Heart right ventricle (tissue), 16 donors: ENCODE results near the gene TMEM91. TPM values are rescaled to one million over a fixed set of nuclear protein-coding genes. Genes with fewer than 3 reads are reported as not detected.

ENCODE experiments used
- ATAC-seq, 8 donors: fragments of 200-7000 bp; cut with Tn5 transposase; one replicate each; pipeline ENCODE4 v1.9.1; 2020; ENCODE audit warnings: mild to moderate bottlenecking in 8 of 8, moderate library complexity in 8 of 8, moderate number of reproducible peaks in 1 of 8
- DNase-seq, 2 donors: peaks; one replicate each; pipeline ENCODE4 v3.0.0-alpha.2; 2020
- H3K27ac ChIP-seq, 10 donors: fragments of 200-600 bp; sonication (generic) in 2 of 10; one replicate each; pipeline versions ENCODE4 v1.5.0 to v1.8.0; 2020 to 2022; ENCODE audit warnings: mild to moderate bottlenecking in 3 of 10
- H3K27me3 ChIP-seq, 7 donors: fragments of 200-600 bp; one replicate each; pipeline ENCODE4 v1.8.0; 2021 to 2022; ENCODE audit warnings: mild to moderate bottlenecking in 2 of 7
- H3K36me3 ChIP-seq, 9 donors: fragments of 200-600 bp; sonication (generic) in 1 of 9; one replicate each; pipeline versions ENCODE4 v1.5.0 to v1.8.0; 2020 to 2022; ENCODE audit warnings: mild to moderate bottlenecking in 2 of 9
- H3K4me1 ChIP-seq, 9 donors: fragments of 200-600 bp; sonication (generic) in 1 of 9; one replicate each; pipeline versions ENCODE4 v1.5.0 to v1.8.0; 2020 to 2022; ENCODE audit warnings: mild to moderate bottlenecking in 4 of 9
- H3K4me3 ChIP-seq, 10 donors: fragments of 200-600 bp; sonication (generic) in 2 of 10; one replicate each; pipeline versions ENCODE4 v1.5.0 to v1.8.0; 2020 to 2022; ENCODE audit warnings: mild to moderate bottlenecking in 7 of 10, moderate library complexity in 2 of 10
- H3K9me3 ChIP-seq, 11 donors: fragments of 200-600 bp in 10 of 11; sonication (generic) in 2 of 11; one replicate each; pipeline versions ENCODE4 v1.5.0 to v1.8.0; 2013 to 2022; ENCODE audit warnings: mild to moderate bottlenecking in 2 of 11, control low read depth in 1 of 11, moderate library complexity in 1 of 11
- CTCF ChIP-seq, 9 donors: fragments of 200-600 bp; sonication (generic) in 2 of 9; IDR thresholded peaks; one replicate each; pipeline versions ENCODE4 v1.5.0 to v1.8.0; 2021 to 2022; ENCODE audit warnings: antibody characterized with exemption in 9 of 9, mild to moderate bottlenecking in 5 of 9, moderate library complexity in 1 of 9
- WGBS, 2 donors: extraction: QIAGEN DNeasy Blood & Tissue Kit; methylation state at CpG; one replicate each; pipeline ENCODE4 v1.1.7; 2013; ENCODE audit warnings: inconsistent platforms in 1 of 2; 5-methylcytosine and 5-hydroxymethylcytosine counted together
- intact Hi-C, 10 donors: fragments of 100-400 bp; cut with DNase I; formaldehyde crosslinking; loops; one replicate each; pipeline versions ENCODE4 v1.11.1 to v1.14.2; 2022
- polyA plus RNA-seq, 2 donors: library from polyadenylated mRNA; stranded (reverse); fragments of 200-250 nt; gene quantifications; one replicate each; pipeline ENCODE4 v1.2.3, GENCODE V29; 2013
- total RNA-seq, 10 donors: library from RNA; stranded (reverse); fragmentation: NEBNext Ultra II Directional in 3 of 10; extraction: Animal tissue kit (Norgen Biotek cat#: 25700) in 3 of 10; gene quantifications; one replicate each; pipeline versions ENCODE4 v1.2.1 to v1.2.4, GENCODE V29; 2021 to 2023
- donor health status: Arrhythmogenic right ventricular cardiomyopathy.
- donor health status: ischemic (EF 13 %, LVEDD 7.1; RV severe dilation, severe dysfunction).
- donor health status: healthy with polysubstance abuse.
- donor health status: DM: no; HTN: yes; CAD: no.
- donor health status: DM: no; HTN: no; CAD: no.
- donor health status: ischemic (EF 25% LVEDD 6.9; RV normal size, moderate dysfunction).
- donor health status: ischemic (EF 25% LVEDD 5.7; RV mildly dilated, moderate dysfunction).
- donor health status: healthy.
- donor health status: DM: yes; HTN: yes; CAD: no.
- donor health status: Ischemic cardiomyopathy.
- donor health status: ischemic (EF 35%, LVEDD 5.7; RV mildly dilated, moderate dysfunction).
- donor health status: nonischemic (EF 11% LVEDD 7.7; RV severe dilation, severe dysfunction).
- donor health status: DM: yes; HTN: yes; CAD: no.
- donor health status: PGD.
- donor health status: ischemic (EF 29% LVEDD 5.4; RV normal size, mild dysfunction).
- donor health status: nonischemic (EF 23%, LVEDD 6.1; RV moderate dilation, normal function).

The TMEM91 gene
- total and polyA plus RNA-seq, 12 donors = 1.2 to 11.3 (median 2.1) TPM

- ATAC-seq = peak in 1 of 8 donors; percentile 19
- H3K4me3 ChIP-seq = peak overlapping the region; percentile 63 to 98 (median 79)
- intact Hi-C loops = loop anchor here in 8 of 10 donors (5.0 to 10.0 kb wide), 5 partner anchors 39 to 144 kb away; partner anchors contain the start of genes CCDC97 (in 6 of the 8), DMAC2 (in 1 of the 8), ERICH4 (in 1 of the 8) and HNRNPUL1 (in 1 of the 8)
- H3K27me3 ChIP-seq = peaks cover 0 to 5% (median 0%) of the 10 kb centered on the region in 7 donors
- WGBS, 2 donors = 11 to 16% methylated on average over 22 of the region's 22 CpGs
- peak in 1 of 2 donors; percentile 26 for DNase-seq
- H3K9me3 ChIP-seq = no peaks in the 10 kb centered on the region
- TF ChIP-seq CTCF (IDR thresholded peaks at IDR 0.05) = no peak
- H3K27ac ChIP-seq = peak overlapping the region in 9 of 10 donors; percentile 81 to 98 (median 95)
- peaks cover 0 to 32% (median 6%) of the 10 kb centered on the region in 9 donors for H3K36me3 ChIP-seq
- peaks cover 0 to 62% (median 43%) of the 10 kb centered on the region in 9 donors for H3K4me1 ChIP-seq
Observed at GRCh38 chr19:41350735-41351338, 25.5 kb upstream of the TMEM91 start.

GRCh38 chr19:41351339-41352245, 24.7 kb upstream of the TMEM91 start:
- Histone ChIP-seq H3K4me1 (peaks cover 0 to 65% (median 43%) of the 10 kb centered on the region in 9 donors), H3K4me3 (peak overlapping the region; percentile 63 to 98 (median 79)), H3K27ac (peak overlapping the region in 9 of 10 donors; percentile 81 to 98 (median 95)), H3K27me3 (peaks cover 0 to 5% (median 0%) of the 10 kb centered on the region in 7 donors), H3K9me3 (no peaks in the 10 kb centered on the region), H3K36me3 (peaks cover 0 to 24% (median 6%) of the 10 kb centered on the region in 9 donors)
- intact Hi-C loops = loop anchor here in 9 of 10 donors (1.0 to 10.0 kb wide), 8 partner anchors 24 to 144 kb away; partner anchors contain the start of genes CCDC97 (in 6 of the 9), DMAC2 (in 1 of the 9), ERICH4 (in 1 of the 9) and HNRNPUL1 (in 1 of the 9)
- WGBS, 2 donors = 1% methylated on average over 58 of the region's 58 CpGs
- peak; percentile 52 to 73 (median 63) for ATAC-seq
- TF ChIP-seq CTCF (IDR thresholded peaks at IDR 0.05) = no peak
- peak; percentile 72 to 75 for DNase-seq

GRCh38 chr19:41352279-41352608, 24.1 kb upstream of the TMEM91 start:
- Histone ChIP-seq H3K4me3 (peak overlapping the region; percentile 63 to 98 (median 79)), H3K27me3 (peaks cover 0 to 5% (median 0%) of the 10 kb centered on the region in 7 donors), H3K27ac (peak overlapping the region; percentile 81 to 98 (median 92)), H3K9me3 (no peaks in the 10 kb centered on the region), H3K4me1 (peaks cover 0 to 66% (median 43%) of the 10 kb centered on the region in 9 donors), H3K36me3 (peaks cover 0 to 17% (median 2%) of the 10 kb centered on the region in 9 donors)
- no peak for TF ChIP-seq CTCF (IDR thresholded peaks at IDR 0.05)
- DNase-seq (no peak), ATAC-seq (no peak)
- intact Hi-C loops = loop anchor here in 9 of 10 donors (1.0 to 10.0 kb wide), 8 partner anchors 25 to 145 kb away; partner anchors contain the start of genes CCDC97 (in 6 of the 9), DMAC2 (in 1 of the 9), ERICH4 (in 1 of the 9) and HNRNPUL1 (in 1 of the 9)
- 0 to 1% methylated on average over 12 of the region's 12 CpGs for WGBS, 2 donors
